T-helper 2 cell treated with Interferon-gamma antibody and Interleukin-4, amounts not matched to agents 5 μg/mL and 100 μg/mL, for 36 hours (primary cell): ENCODE measurements around the gene GSTCD.
A peak's percentile ranks its signal among the peaks of the same experiment; 100 is the strongest.
"Not testable (repeated sequence)": the region's sequence is repeated elsewhere in the genome, so short reads cannot be mapped to it uniquely, and the experiment has no call there.

ENCODE experiments used
- DNase-seq: peaks from one replicate; pipeline ENCODE4 v3.0.0; 2021; ENCODE audit warnings: low spot score
- H3K27ac Mint-ChIP-seq: one replicate; pipeline ENCODE4 v1.8.0; 2021; ENCODE audit warnings: mild to moderate bottlenecking, mixed read lengths
- H3K27me3 Mint-ChIP-seq: one replicate; pipeline ENCODE4 v1.8.0; 2021; ENCODE audit warnings: low read depth, mixed read lengths
- H3K36me3 Mint-ChIP-seq: one replicate; pipeline ENCODE4 v1.8.0; 2021; ENCODE audit warnings: low read depth, mixed read lengths
- H3K4me1 Mint-ChIP-seq: one replicate; pipeline ENCODE4 v1.8.0; 2021; ENCODE audit warnings: low read depth, mixed read lengths
- H3K4me3 Mint-ChIP-seq: one replicate; pipeline ENCODE4 v1.8.0; 2022; ENCODE audit warnings: mild to moderate bottlenecking, moderate library complexity, mixed read lengths
- H3K9me3 Mint-ChIP-seq: one replicate; pipeline ENCODE4 v1.8.0; 2021; ENCODE audit warnings: mixed read lengths

GSTCD gene, protein sequence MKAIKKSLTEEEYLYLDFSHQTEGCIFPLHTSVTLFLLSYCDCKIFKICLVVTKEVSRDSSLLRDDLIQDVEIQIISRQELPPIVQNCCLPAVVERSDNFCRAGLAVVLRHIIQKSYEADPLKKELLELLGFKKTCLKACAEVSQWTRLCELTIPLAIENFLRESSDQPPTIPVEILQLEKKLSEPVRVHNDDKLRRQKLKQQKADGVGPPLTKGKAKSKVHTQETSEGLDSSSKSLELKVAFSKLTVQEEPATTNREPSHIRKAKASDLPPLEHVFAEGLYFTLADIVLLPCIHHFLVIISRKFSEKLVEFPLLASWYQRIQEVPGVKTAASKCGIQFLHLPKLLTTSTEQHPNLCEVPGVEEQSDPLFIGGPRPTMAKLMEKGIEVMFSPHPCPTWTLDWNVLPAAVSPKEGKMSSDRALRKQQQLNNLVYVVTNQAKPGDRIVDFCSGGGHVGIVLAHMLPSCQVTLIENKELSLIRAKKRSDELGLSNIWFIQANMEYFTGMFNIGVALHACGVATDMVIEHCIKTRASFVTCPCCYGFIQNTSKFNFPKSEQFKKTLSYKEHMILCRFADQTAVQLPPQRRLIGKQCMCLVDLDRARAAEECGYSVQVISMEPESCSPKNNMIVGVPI

GRCh38 chr4:105708181-105709080 is at the start of gene GSTCD, which contains the start of gene INTS12:
Gene GSTCD (plus strand): TSS chr4:105708784. CDS start chr4:105717614, 8,830 bp downstream.
Gene INTS12 (minus strand): TSS chr4:105708689. CDS start chr4:105700005, 8,684 bp downstream.
- peak within 1 kb of the TSS; percentile 99 for H3K4me3 Mint-ChIP-seq

GRCh38 chr4:105659190-105659589 is 49.4 kb upstream of the GSTCD start:
- Mint-ChIP-seq H3K4me1 (peaks cover 2% of the 10 kb centered on the region), H3K9me3 (no peaks in the 10 kb centered on the region), H3K36me3 (no peaks in the 10 kb centered on the region), H3K27ac (no peak overlapping the region), H3K4me3 (no peak overlapping the region), H3K27me3 (peaks cover 4% of the 10 kb centered on the region)
- DNase-seq = no peak

More at GRCh38 chr4:105708181-105709080, at the start of gene GSTCD, which contains the start of gene INTS12:
- H3K27ac Mint-ChIP-seq = peak within 1 kb of the TSS; percentile 96
- no peaks in the 10 kb centered on the region for H3K27me3 Mint-ChIP-seq
- peaks cover 21% of the 10 kb centered on the region for H3K4me1 Mint-ChIP-seq
- peak; percentile 84 for DNase-seq
- H3K36me3 Mint-ChIP-seq = peaks cover 2% of the 10 kb centered on the region
- no peaks in the 10 kb centered on the region for H3K9me3 Mint-ChIP-seq

DNA sequence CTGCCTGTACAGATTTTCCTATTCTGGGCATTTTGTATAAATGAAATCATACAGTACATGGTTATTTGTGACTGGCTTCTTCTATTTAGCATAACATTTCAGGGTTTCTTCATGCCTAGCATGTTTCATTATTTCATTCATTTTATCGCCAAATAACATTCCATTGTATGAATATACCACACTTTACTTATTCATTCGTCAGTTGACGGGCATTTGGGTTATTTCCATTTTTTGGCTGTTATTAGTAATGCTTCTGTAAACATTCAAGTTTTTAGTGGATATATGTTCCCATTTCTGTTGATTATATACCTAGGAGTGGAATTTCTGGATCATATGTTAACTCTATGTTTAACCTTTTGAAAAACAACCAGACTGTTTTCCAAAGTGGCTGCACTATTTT is 47.6 kb upstream of the GSTCD start:
- Mint-ChIP-seq H3K4me3 (no peak overlapping the region), H3K36me3 (no peaks in the 10 kb centered on the region), H3K4me1 (peaks cover 2% of the 10 kb centered on the region), H3K27me3 (peaks cover 2% of the 10 kb centered on the region), H3K27ac (no peak overlapping the region), H3K9me3 (no peaks in the 10 kb centered on the region)
- DNase-seq = no peak

DNA sequence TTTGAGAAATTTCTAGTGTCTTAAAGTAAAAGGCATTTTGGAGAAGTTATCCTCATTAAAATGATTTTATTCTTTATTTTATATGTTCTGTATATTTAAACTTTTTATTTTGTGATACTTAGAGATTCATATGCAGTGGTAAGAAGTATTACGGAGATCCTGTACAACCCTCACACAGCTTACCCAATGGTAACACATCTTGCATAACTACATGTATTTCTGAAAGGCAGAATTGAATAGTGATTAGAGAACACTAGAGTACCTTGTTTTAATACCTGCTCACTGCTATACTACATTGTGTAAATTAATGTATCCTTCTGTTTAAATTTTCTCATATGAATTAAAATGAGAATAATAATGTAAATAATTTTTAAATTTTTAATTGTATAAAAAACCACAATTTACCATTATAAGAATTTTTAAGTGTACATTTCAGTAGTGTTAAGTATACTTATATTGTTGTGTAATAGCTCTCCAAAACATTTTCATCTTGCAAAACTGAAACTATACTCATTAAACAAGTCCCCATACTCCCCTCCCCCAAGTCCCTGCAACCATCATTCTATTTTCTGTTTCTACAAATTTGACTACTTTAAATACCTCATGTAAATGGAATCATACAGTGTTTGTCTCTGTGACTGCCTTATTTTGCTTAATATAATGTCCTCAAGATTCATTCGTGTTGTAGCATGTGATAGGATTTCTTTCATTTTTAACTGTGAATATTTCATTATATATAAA is 45.5 kb upstream of the GSTCD start:
- peaks cover 2% of the 10 kb centered on the region for H3K4me1 Mint-ChIP-seq
- H3K4me3 Mint-ChIP-seq = no peak overlapping the region
- H3K27me3 Mint-ChIP-seq = no peaks in the 10 kb centered on the region
- no peaks in the 10 kb centered on the region for H3K9me3 Mint-ChIP-seq
- no peak for DNase-seq
- H3K36me3 Mint-ChIP-seq = no peaks in the 10 kb centered on the region
- H3K27ac Mint-ChIP-seq = no peak overlapping the region

- DNase-seq = no peak
- H3K4me1 Mint-ChIP-seq = peaks cover 2% of the 10 kb centered on the region
- H3K27me3 Mint-ChIP-seq = no peaks in the 10 kb centered on the region
- no peak overlapping the region for H3K27ac Mint-ChIP-seq
- no peak overlapping the region for H3K4me3 Mint-ChIP-seq
- no peaks in the 10 kb centered on the region for H3K36me3 Mint-ChIP-seq
- no peaks in the 10 kb centered on the region for H3K9me3 Mint-ChIP-seq
Measured at GRCh38 chr4:105666693-105667092, 41.9 kb upstream of the GSTCD start.

GRCh38 chr4:105670684-105671083 is 37.9 kb upstream of the GSTCD start:
- H3K4me3 Mint-ChIP-seq = no peak overlapping the region
- no peaks in the 10 kb centered on the region for H3K4me1 Mint-ChIP-seq
- no peak for DNase-seq
- H3K27ac Mint-ChIP-seq = no peak overlapping the region
- peaks cover 9% of the 10 kb centered on the region for H3K27me3 Mint-ChIP-seq
- no peaks in the 10 kb centered on the region for H3K36me3 Mint-ChIP-seq
- H3K9me3 Mint-ChIP-seq = no peaks in the 10 kb centered on the region

GRCh38 chr4:105671301-105671700 is 37.3 kb upstream of the GSTCD start:
- Mint-ChIP-seq H3K4me1 (no peaks in the 10 kb centered on the region), H3K36me3 (no peaks in the 10 kb centered on the region), H3K27ac (no peak overlapping the region), H3K9me3 (no peaks in the 10 kb centered on the region), H3K27me3 (peaks cover 12% of the 10 kb centered on the region), H3K4me3 (no peak overlapping the region)
- no peak for DNase-seq

DNA sequence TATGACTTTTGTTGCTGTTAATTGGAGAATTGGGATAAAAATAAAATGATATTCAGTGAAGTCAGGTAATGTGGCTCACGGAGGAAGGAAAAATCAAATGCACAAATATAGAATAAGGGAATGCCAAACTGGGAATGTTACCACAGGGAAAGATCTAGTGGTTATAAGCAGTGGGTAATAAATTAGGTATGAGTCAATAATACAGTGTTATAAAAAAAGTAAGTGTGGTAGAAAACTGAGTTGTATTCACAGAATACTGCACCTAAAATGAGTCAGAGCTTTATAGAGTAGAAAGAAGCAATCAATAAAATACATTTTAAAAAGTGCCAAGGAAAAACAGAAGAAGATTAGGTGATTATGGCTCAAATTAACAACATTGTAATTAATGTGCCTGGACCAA is 34.6 kb upstream of the GSTCD start:
- no peaks in the 10 kb centered on the region for H3K36me3 Mint-ChIP-seq
- H3K27me3 Mint-ChIP-seq = peaks cover 15% of the 10 kb centered on the region
- H3K27ac Mint-ChIP-seq = no peak overlapping the region
- no peak overlapping the region for H3K4me3 Mint-ChIP-seq
- DNase-seq = no peak
- no peaks in the 10 kb centered on the region for H3K4me1 Mint-ChIP-seq
- no peaks in the 10 kb centered on the region for H3K9me3 Mint-ChIP-seq

DNA sequence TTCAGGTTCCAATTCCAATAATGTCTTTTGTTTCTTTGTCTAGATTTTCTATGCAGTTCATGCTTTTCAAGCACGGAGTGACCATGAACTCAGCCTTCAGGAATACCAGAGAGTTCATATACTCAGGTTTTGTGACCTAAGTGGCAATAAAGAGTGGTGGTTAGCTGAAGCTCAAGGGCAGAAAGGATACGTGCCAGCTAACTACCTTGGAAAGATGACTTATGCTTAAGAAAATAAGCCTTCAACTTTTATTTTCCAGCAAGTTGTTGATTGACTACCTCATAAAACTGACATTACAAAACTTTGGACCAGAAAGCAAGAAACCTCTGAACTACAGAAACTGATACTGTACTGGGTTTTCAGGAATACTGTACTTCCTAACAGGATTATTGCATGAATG is 30.9 kb upstream of the GSTCD start:
- Mint-ChIP-seq H3K9me3 (no peaks in the 10 kb centered on the region), H3K36me3 (no peaks in the 10 kb centered on the region), H3K4me1 (no peaks in the 10 kb centered on the region), H3K27ac (no peak overlapping the region), H3K27me3 (peaks cover 11% of the 10 kb centered on the region), H3K4me3 (no peak overlapping the region)
- no peak for DNase-seq

DNA sequence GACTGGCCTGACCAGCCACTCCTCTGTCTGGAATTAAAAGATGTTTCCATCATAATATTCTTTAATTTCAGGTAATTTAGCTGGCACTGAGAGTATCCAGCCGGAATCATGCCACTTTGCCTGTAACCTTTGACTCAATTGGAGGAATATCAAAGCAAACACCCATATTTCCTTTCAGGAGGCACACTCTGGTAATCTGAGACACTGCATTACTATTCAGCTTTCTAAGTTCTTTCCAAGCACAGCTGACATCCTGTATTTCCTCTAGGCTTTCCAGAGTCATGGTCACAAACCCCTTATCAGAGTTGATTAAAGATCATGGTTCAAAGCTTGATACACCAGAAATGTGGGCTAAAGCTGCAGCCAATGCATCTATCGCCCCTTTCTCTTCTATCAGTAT is 29.4 kb upstream of the GSTCD start:
- H3K27ac Mint-ChIP-seq = no peak overlapping the region
- no peak for DNase-seq
- H3K27me3 Mint-ChIP-seq = peaks cover 6% of the 10 kb centered on the region
- H3K4me3 Mint-ChIP-seq = no peak overlapping the region
- no peaks in the 10 kb centered on the region for H3K9me3 Mint-ChIP-seq
- H3K4me1 Mint-ChIP-seq = no peaks in the 10 kb centered on the region
- H3K36me3 Mint-ChIP-seq = peaks cover 3% of the 10 kb centered on the region

DNA sequence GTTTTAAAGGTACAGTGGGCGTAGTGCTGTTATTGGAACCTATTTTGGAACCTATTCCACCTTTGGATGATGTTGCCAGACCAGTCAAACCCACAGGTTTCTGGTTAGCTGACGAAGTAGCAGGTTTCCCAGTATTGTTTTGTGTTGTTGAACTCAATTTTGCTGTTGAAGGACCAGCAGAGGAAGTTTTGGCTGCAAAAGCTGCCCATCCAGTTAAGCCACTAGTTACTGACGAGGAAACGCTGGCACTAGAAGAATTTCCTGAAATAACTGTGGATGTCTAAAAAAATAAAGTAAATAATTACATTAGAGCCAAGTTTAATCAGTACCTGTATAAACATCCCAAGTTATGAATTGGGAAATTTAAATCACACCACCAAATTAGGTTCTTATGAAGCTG is 25.5 kb upstream of the GSTCD start:
- no peaks in the 10 kb centered on the region for H3K4me1 Mint-ChIP-seq
- H3K27ac Mint-ChIP-seq = no peak overlapping the region
- peaks cover 8% of the 10 kb centered on the region for H3K36me3 Mint-ChIP-seq
- H3K4me3 Mint-ChIP-seq = no peak overlapping the region
- no peaks in the 10 kb centered on the region for H3K9me3 Mint-ChIP-seq
- no peak for DNase-seq
- H3K27me3 Mint-ChIP-seq = no peaks in the 10 kb centered on the region

- Mint-ChIP-seq H3K27ac (no peak overlapping the region), H3K9me3 (no peaks in the 10 kb centered on the region), H3K4me3 (no peak overlapping the region), H3K36me3 (peaks cover 17% of the 10 kb centered on the region), H3K4me1 (no peaks in the 10 kb centered on the region), H3K27me3 (no peaks in the 10 kb centered on the region)
- DNase-seq = no peak
Measured at GRCh38 chr4:105686571-105686970, 22.0 kb upstream of the GSTCD start.

DNA sequence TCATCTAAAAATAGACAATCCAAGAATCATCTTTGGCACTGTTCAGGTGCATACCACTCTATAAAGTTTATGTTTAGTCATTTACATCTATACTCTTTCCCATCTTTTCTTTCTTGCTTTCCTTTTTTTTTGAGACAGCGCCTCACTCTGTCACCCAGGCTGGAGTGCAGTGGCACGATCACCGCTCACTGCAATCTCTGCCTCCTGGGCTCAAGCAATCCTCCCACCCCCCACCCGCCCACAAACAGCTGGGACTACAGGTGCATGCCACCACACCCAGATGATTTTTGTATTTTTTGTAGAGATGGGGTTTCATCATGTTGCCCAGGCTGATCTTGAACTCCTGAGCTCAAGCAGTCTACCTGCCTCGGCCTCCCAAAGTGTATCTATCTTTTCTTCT is 13.8 kb upstream of the GSTCD start:
- not testable (repeated sequence) for H3K4me1 Mint-ChIP-seq, H3K27ac Mint-ChIP-seq, DNase-seq, H3K9me3 Mint-ChIP-seq, H3K4me3 Mint-ChIP-seq, H3K27me3 Mint-ChIP-seq
- peaks cover 24% of the 10 kb centered on the region for H3K36me3 Mint-ChIP-seq
